Measurements from ENCODE around the gene ST8SIA5. TPM values are rescaled to one million over a fixed set of nuclear protein-coding genes. Genes with fewer than 3 reads are reported as not detected.

The ST8SIA5 gene
- total and polyA plus RNA-seq, 2 of the 13 experiments (the other 11 are each of a cell fraction or from before 2014, with no cell fraction given), result 0.07 to 0.20 TPM

DNA sequence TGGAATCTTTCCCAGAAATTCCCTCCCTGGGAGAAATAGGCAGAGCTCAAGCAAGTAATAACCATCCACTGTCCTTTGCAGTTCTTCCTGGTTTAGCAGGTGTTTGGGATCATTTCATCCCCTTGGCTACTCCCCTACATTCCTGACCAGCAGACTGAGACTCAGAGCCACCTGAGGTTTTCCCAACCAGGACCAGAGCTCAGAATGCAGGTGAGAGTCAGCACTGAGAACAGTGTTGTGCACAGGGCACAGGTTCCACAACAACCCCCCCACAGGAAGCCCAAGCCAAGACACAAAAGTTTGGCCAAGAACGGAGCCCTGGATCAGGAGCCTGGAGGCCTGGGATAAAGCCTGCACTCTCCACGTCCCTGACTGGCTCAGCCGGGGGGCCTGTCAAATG is 78.8 kb downstream of the ST8SIA5 start:
- POLR2A ChIA-PET, result no interaction called here
- intact Hi-C loops (cut with micrococcal nuclease; ENCODE audit: unreplicated experiment), result no loop called here
- FAIRE-seq, result no peak

More for the DNA sequence above, 78.8 kb downstream of the ST8SIA5 start:
- DNase-seq (ENCODE audit: low spot score), result no peak
- ATAC-seq, result no peak
- no peak overlapping the region for H2AFZ ChIP-seq (ENCODE audit: low read length)
- BruUV-seq (replicated peaks), result no TSS peak
- H3K36me3 ChIP-seq (replicated peaks in 1 of 2; ENCODE audit: control insufficient read depth in 1 of 2, insufficient read depth in 2 of 2, low read length in 2 of 2), result no peaks in the 10 kb centered on the region
- no peaks in the 10 kb centered on the region for H3K79me2 ChIP-seq (ENCODE audit: insufficient read depth, low read length)
- H3K4me1 ChIP-seq (ENCODE audit: insufficient read depth, low read length), result no peaks in the 10 kb centered on the region
- H3K4me2 ChIP-seq (ENCODE audit: low read depth, low read length), result no peak overlapping the region
- no peak overlapping the region for H3K4me3 ChIP-seq (replicated peaks in 1 of 3; ENCODE audit: insufficient read depth in 1 of 3, low read depth in 2 of 3, low read length in 3 of 3)
- H3K27me3 ChIP-seq (ENCODE audit: control insufficient read depth in 1 of 2, insufficient read depth in 2 of 2, low read length in 2 of 2), result peaks cover 0 to 20% of the 10 kb centered on the region in 2 experiments; a peak in 2 of 5 replicates
- no peak overlapping the region for H3K27ac ChIP-seq (ENCODE audit: extremely low read length, insufficient read depth, low read length)
- no peaks in the 10 kb centered on the region for H3K9me3 ChIP-seq (ENCODE audit: low read length)
- WGBS (ENCODE audit: low lambda C conversion rate), result no CpG with 5 or more reads among the region's 3 CpGs
- H3K9ac ChIP-seq (ENCODE audit: insufficient read depth, low read depth, low read length), result no peak overlapping the region
- no peaks in the 10 kb centered on the region for H4K20me1 ChIP-seq (ENCODE audit: insufficient read depth, low read length)
- in situ Hi-C loops (cut with HindIII; ENCODE audit: extremely low pct_ligation_motif_present, low pct_unique_long_range_greater_than_20kb), result no loop called here
- no peak for TF ChIP-seq RBM39 (IDR thresholded peaks at IDR 0.05; ENCODE audit: low read depth, low read length, poor library complexity, severe bottlenecking)
- TF ChIP-seq CCAR2 (optimal IDR thresholded peaks at IDR 0.05; ENCODE audit: low read depth, low read length), result no peak
- TF ChIP-seq HNF4G (IDR thresholded peaks at IDR 0.05; ENCODE audit: borderline replicate concordance, low read depth, low read length), result no peak
- TF ChIP-seq HNF4G (CRISPR knock-in tag; IDR thresholded peaks at IDR 0.05; ENCODE audit: borderline replicate concordance, low read depth), result no peak
- no peak for TF ChIP-seq ZNF136 (CRISPR knock-in tag; IDR thresholded peaks at IDR 0.05; ENCODE audit: low read depth)
- TF ChIP-seq, protein P1, sequence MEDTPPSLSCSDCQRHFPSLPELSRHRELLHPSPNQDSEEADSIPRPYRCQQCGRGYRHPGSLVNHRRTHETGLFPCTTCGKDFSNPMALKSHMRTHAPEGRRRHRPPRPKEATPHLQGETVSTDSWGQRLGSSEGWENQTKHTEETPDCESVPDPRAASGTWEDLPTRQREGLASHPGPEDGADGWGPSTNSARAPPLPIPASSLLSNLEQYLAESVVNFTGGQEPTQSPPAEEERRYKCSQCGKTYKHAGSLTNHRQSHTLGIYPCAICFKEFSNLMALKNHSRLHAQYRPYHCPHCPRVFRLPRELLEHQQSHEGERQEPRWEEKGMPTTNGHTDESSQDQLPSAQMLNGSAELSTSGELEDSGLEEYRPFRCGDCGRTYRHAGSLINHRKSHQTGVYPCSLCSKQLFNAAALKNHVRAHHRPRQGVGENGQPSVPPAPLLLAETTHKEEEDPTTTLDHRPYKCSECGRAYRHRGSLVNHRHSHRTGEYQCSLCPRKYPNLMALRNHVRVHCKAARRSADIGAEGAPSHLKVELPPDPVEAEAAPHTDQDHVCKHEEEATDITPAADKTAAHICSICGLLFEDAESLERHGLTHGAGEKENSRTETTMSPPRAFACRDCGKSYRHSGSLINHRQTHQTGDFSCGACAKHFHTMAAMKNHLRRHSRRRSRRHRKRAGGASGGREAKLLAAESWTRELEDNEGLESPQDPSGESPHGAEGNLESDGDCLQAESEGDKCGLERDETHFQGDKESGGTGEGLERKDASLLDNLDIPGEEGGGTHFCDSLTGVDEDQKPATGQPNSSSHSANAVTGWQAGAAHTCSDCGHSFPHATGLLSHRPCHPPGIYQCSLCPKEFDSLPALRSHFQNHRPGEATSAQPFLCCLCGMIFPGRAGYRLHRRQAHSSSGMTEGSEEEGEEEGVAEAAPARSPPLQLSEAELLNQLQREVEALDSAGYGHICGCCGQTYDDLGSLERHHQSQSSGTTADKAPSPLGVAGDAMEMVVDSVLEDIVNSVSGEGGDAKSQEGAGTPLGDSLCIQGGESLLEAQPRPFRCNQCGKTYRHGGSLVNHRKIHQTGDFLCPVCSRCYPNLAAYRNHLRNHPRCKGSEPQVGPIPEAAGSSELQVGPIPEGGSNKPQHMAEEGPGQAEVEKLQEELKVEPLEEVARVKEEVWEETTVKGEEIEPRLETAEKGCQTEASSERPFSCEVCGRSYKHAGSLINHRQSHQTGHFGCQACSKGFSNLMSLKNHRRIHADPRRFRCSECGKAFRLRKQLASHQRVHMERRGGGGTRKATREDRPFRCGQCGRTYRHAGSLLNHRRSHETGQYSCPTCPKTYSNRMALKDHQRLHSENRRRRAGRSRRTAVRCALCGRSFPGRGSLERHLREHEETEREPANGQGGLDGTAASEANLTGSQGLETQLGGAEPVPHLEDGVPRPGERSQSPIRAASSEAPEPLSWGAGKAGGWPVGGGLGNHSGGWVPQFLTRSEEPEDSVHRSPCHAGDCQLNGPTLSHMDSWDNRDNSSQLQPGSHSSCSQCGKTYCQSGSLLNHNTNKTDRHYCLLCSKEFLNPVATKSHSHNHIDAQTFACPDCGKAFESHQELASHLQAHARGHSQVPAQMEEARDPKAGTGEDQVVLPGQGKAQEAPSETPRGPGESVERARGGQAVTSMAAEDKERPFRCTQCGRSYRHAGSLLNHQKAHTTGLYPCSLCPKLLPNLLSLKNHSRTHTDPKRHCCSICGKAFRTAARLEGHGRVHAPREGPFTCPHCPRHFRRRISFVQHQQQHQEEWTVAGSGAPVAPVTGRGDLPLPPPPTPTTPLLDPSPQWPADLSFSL (CRISPR knock-in tag; IDR thresholded peaks at IDR 0.05), result no peak
- no peak for TF ChIP-seq ZNF878 (CRISPR knock-in tag; IDR thresholded peaks at IDR 0.05)
- TF ChIP-seq, protein P2, sequence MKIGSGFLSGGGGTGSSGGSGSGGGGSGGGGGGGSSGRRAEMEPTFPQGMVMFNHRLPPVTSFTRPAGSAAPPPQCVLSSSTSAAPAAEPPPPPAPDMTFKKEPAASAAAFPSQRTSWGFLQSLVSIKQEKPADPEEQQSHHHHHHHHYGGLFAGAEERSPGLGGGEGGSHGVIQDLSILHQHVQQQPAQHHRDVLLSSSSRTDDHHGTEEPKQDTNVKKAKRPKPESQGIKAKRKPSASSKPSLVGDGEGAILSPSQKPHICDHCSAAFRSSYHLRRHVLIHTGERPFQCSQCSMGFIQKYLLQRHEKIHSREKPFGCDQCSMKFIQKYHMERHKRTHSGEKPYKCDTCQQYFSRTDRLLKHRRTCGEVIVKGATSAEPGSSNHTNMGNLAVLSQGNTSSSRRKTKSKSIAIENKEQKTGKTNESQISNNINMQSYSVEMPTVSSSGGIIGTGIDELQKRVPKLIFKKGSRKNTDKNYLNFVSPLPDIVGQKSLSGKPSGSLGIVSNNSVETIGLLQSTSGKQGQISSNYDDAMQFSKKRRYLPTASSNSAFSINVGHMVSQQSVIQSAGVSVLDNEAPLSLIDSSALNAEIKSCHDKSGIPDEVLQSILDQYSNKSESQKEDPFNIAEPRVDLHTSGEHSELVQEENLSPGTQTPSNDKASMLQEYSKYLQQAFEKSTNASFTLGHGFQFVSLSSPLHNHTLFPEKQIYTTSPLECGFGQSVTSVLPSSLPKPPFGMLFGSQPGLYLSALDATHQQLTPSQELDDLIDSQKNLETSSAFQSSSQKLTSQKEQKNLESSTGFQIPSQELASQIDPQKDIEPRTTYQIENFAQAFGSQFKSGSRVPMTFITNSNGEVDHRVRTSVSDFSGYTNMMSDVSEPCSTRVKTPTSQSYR (CRISPR knock-in tag; IDR thresholded peaks at IDR 0.05; ENCODE audit: borderline replicate concordance), result no peak
- no peak for TF ChIP-seq ASH2L (IDR thresholded peaks at IDR 0.05; ENCODE audit: insufficient read length, low read depth, low read length)
- TF ChIP-seq GFI1 (CRISPR knock-in tag; IDR thresholded peaks at IDR 0.05; ENCODE audit: borderline replicate concordance), result no peak
- TF ChIP-seq ZFP36L2 (CRISPR knock-in tag; IDR thresholded peaks at IDR 0.05), result no peak
- CTCF ChIA-PET (ENCODE audit: low intra/inter-chr PET ratio, low total read pairs), result no interaction called here
